Astrocyte (in vitro differentiated cells and primary cell): ENCODE measurements around the gene LEMD2. TPM values are rescaled to one million over a fixed set of nuclear protein-coding genes. Genes with fewer than 3 reads are reported as not detected.

Experiments used
- DNase-seq: peaks from one replicate; pipeline ENCODE4 v3.0.0-alpha.2; 2010; ENCODE audit warnings: low read depth
- FAIRE-seq: peaks from 2 replicates; lab custom pipeline; 2011; peaks lifted over from hg19 to GRCh38; lab: Jason Lieb, UNC
- H2AFZ ChIP-seq: 2 replicates; pipeline ENCODE4 v1.6.0; 2012; ENCODE audit warnings: low read depth, low read length, inconsistent platforms
- H3K27ac ChIP-seq: 2 replicates; pipeline ENCODE4 v1.5.1; 2011; ENCODE audit warnings: low read depth, low read length, inconsistent platforms
- H3K27me3 ChIP-seq: 2 replicates; pipeline ENCODE4 v1.6.0; 2011; ENCODE audit warnings: low read length, inconsistent platforms; ENCODE audit not compliant: insufficient read depth
- H3K36me3 ChIP-seq: 2 replicates; pipeline ENCODE4 v1.5.1; 2011; ENCODE audit warnings: low read length, inconsistent platforms; ENCODE audit not compliant: insufficient read depth
- H3K4me1 ChIP-seq: 2 replicates; pipeline ENCODE4 v1.5.1; 2011; ENCODE audit warnings: low read length, inconsistent platforms; ENCODE audit not compliant: insufficient read depth
- H3K4me2 ChIP-seq: 2 replicates; pipeline ENCODE4 v1.6.0; 2012; ENCODE audit warnings: low read length, inconsistent platforms
- H3K4me3 ChIP-seq: 2 replicates; pipeline ENCODE4 v1.5.1; 2011; ENCODE audit warnings: low read depth, mild to moderate bottlenecking, low read length, inconsistent platforms; ENCODE audit not compliant: insufficient read depth
- H3K79me2 ChIP-seq: 2 replicates; pipeline ENCODE4 v1.6.0; 2012; ENCODE audit warnings: mild to moderate bottlenecking, low read length, inconsistent platforms; ENCODE audit not compliant: insufficient read depth
- H3K9ac ChIP-seq: 2 replicates; pipeline ENCODE4 v1.6.0; 2012; ENCODE audit warnings: mild to moderate bottlenecking, low read length, inconsistent platforms
- H3K9me3 ChIP-seq: 2 replicates; pipeline ENCODE4 v1.5.1; 2012; ENCODE audit warnings: low read depth, mild to moderate bottlenecking, low read length, inconsistent platforms; ENCODE audit not compliant: insufficient read depth
- H4K20me1 ChIP-seq: 2 replicates; pipeline ENCODE4 v1.6.0; 2012; ENCODE audit warnings: low read length, inconsistent platforms; ENCODE audit not compliant: insufficient read depth
- H3K27ac Mint-ChIP-seq: one replicate; pipeline ENCODE4 v1.8.0; 2021; ENCODE audit warnings: mild to moderate bottlenecking, mixed read lengths; ENCODE audit not compliant: unreplicated experiment
- H3K27me3 Mint-ChIP-seq: one replicate; pipeline ENCODE4 v1.8.0; 2021; ENCODE audit warnings: low read depth, mixed read lengths; ENCODE audit not compliant: unreplicated experiment
- H3K36me3 Mint-ChIP-seq: one replicate; pipeline ENCODE4 v1.8.0; 2021; ENCODE audit warnings: low read depth, mixed read lengths; ENCODE audit not compliant: unreplicated experiment
- H3K4me1 Mint-ChIP-seq: one replicate; pipeline ENCODE4 v1.8.0; 2021; ENCODE audit warnings: low read depth, mixed read lengths; ENCODE audit not compliant: unreplicated experiment
- H3K4me3 Mint-ChIP-seq: one replicate; pipeline ENCODE4 v1.8.0; 2021; ENCODE audit warnings: mild to moderate bottlenecking, moderate library complexity, mixed read lengths; ENCODE audit not compliant: unreplicated experiment
- H3K9me3 Mint-ChIP-seq: one replicate; pipeline ENCODE4 v1.8.0; 2021; ENCODE audit warnings: mild to moderate bottlenecking, mixed read lengths; ENCODE audit not compliant: unreplicated experiment
- EZH2 ChIP-seq: IDR thresholded peaks from 2 replicates; pipeline ENCODE4 v1.6.1; 2012; ENCODE audit warnings: mild to moderate bottlenecking, low read length, inconsistent platforms; ENCODE audit not compliant: insufficient read depth
- total RNA-seq: library from RNA; stranded (reverse); gene quantifications from 2 replicates; pipeline ENCODE4 v1.2.1, GENCODE V29; 2021
- TF ChIP-seq, protein P1 (sequence below): IDR thresholded peaks from 2 replicates; pipeline ENCODE4 v1.5.1; 2011; ENCODE audit warnings: low read depth, mild to moderate bottlenecking, inconsistent platforms, low read length, moderate library complexity; ENCODE audit not compliant: insufficient read depth

Gene LEMD2
- total RNA-seq, 1 donor from 2014 or later = 62.2 TPM

DNA sequence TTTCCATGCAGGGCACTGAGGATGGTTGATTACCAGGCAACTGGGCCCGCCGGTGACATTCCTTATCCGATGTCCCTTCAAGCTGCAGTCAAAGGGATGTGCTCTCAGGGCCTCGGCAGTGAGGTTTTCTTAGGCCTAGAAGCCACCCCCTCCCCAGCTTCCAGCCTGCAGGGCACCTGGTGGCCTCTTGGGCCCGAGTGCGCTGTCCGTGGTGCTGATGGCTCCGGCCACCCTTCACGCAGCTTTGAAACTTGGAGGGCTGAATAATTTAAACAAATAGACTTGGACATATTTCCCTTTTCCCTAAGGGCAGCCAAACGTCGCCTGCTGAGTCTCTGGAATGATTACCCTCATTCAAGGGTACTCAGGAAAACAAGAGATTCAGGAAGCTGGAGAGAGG lies 23.7 kb upstream of the LEMD2 start:
- no peak overlapping the region for H3K9ac ChIP-seq
- no peaks in the 10 kb centered on the region for H3K9me3 Mint-ChIP-seq
- FAIRE-seq (no peak), DNase-seq (peak; percentile 23)
- no peaks in the 10 kb centered on the region for H3K4me1 ChIP-seq
- peaks cover 36% of the 10 kb centered on the region for H3K27me3 Mint-ChIP-seq
- no peak overlapping the region for H3K4me2 ChIP-seq
- peaks cover 36% of the 10 kb centered on the region for H3K27me3 ChIP-seq
- H3K27ac Mint-ChIP-seq = no peak overlapping the region
- H3K36me3 Mint-ChIP-seq = no peaks in the 10 kb centered on the region
- H3K4me3 Mint-ChIP-seq = no peak overlapping the region
- TF ChIP-seq, protein P1, sequence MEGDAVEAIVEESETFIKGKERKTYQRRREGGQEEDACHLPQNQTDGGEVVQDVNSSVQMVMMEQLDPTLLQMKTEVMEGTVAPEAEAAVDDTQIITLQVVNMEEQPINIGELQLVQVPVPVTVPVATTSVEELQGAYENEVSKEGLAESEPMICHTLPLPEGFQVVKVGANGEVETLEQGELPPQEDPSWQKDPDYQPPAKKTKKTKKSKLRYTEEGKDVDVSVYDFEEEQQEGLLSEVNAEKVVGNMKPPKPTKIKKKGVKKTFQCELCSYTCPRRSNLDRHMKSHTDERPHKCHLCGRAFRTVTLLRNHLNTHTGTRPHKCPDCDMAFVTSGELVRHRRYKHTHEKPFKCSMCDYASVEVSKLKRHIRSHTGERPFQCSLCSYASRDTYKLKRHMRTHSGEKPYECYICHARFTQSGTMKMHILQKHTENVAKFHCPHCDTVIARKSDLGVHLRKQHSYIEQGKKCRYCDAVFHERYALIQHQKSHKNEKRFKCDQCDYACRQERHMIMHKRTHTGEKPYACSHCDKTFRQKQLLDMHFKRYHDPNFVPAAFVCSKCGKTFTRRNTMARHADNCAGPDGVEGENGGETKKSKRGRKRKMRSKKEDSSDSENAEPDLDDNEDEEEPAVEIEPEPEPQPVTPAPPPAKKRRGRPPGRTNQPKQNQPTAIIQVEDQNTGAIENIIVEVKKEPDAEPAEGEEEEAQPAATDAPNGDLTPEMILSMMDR = peak; percentile 12
- TF ChIP-seq EZH2 = no peak
- H3K36me3 ChIP-seq = no peaks in the 10 kb centered on the region
- no peaks in the 10 kb centered on the region for H4K20me1 ChIP-seq
- H3K4me1 Mint-ChIP-seq = peaks cover 7% of the 10 kb centered on the region
- H3K79me2 ChIP-seq = no peaks in the 10 kb centered on the region
- no peaks in the 10 kb centered on the region for H3K9me3 ChIP-seq
- H3K4me3 ChIP-seq = no peak overlapping the region
- no peak overlapping the region for H2AFZ ChIP-seq
- no peak overlapping the region for H3K27ac ChIP-seq

DNA sequence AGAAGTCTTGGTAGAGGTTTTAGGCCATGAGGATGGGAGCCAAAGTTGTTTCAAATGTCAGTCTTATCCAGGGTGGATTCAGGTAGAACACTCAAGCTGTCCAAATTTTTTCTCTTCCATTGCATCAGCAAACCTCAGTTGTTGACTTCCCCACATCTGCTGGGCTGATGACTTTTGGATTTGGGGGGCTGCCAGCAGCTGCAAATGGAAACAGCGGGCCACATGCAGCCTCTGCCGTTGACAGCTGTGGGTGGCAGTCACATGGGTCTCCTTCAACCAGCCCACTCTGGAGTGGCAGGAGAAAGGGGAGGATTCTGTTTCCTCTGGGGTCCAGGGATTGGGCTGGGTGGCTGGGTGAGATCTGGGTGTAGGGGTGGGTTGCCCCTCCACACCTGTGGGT lies 20.7 kb upstream of the LEMD2 start:
- no peaks in the 10 kb centered on the region for H4K20me1 ChIP-seq
- no peak overlapping the region for H3K4me2 ChIP-seq
- peaks cover 44% of the 10 kb centered on the region for H3K27me3 ChIP-seq
- H3K79me2 ChIP-seq = no peaks in the 10 kb centered on the region
- peaks cover 35% of the 10 kb centered on the region for H3K27me3 Mint-ChIP-seq
- no peak overlapping the region for H2AFZ ChIP-seq
- H3K9me3 ChIP-seq = no peaks in the 10 kb centered on the region
- TF ChIP-seq, protein P1 = no peak
- no peak for TF ChIP-seq EZH2
- no peaks in the 10 kb centered on the region for H3K9me3 Mint-ChIP-seq
- H3K4me1 ChIP-seq = no peaks in the 10 kb centered on the region
- DNase-seq = no peak
- no peak overlapping the region for H3K9ac ChIP-seq
- H3K4me3 ChIP-seq = no peak overlapping the region
- H3K27ac Mint-ChIP-seq = no peak overlapping the region
- H3K36me3 Mint-ChIP-seq = no peaks in the 10 kb centered on the region
- H3K4me1 Mint-ChIP-seq = peaks cover 8% of the 10 kb centered on the region
- H3K36me3 ChIP-seq = no peaks in the 10 kb centered on the region
- no peak for FAIRE-seq
- no peak overlapping the region for H3K27ac ChIP-seq
- no peak overlapping the region for H3K4me3 Mint-ChIP-seq

DNA sequence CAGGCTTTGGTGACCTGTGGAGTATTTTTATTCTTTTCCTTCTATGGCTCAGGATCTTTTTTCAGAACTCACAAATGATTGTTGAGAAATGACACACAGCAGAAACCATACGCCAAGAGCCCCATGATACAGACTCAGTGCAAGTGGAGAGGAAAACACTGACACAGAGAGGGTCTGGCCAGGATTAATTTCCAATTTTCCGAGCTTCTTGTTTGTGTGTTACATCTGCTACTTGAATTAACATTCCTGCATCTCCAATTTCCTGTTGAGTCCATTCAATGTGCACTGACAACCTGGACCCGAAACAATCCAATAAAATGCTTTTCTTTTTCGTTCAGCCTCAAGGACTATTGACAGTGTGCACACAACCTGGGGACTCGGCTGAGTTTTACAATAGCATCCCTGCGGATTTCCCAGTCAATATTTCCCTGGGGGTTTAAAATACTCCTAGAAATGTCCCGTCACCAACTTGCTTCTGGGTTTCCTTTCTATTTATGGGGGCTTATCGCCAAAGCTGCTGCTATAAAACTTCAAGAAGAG lies 19.8 kb upstream of the LEMD2 start:
- H3K4me1 Mint-ChIP-seq = peaks cover 8% of the 10 kb centered on the region
- DNase-seq (no peak), FAIRE-seq (no peak)
- no peak overlapping the region for H3K4me3 ChIP-seq
- no peak for TF ChIP-seq EZH2
- TF ChIP-seq, protein P1 = no peak
- H3K27ac ChIP-seq = no peak overlapping the region
- H3K9me3 ChIP-seq = no peaks in the 10 kb centered on the region
- no peaks in the 10 kb centered on the region for H4K20me1 ChIP-seq
- no peaks in the 10 kb centered on the region for H3K36me3 Mint-ChIP-seq
- no peak overlapping the region for H3K27ac Mint-ChIP-seq
- no peaks in the 10 kb centered on the region for H3K79me2 ChIP-seq
- no peak overlapping the region for H2AFZ ChIP-seq
- no peaks in the 10 kb centered on the region for H3K36me3 ChIP-seq
- no peak overlapping the region for H3K4me3 Mint-ChIP-seq
- H3K4me1 ChIP-seq = no peaks in the 10 kb centered on the region
- no peak overlapping the region for H3K4me2 ChIP-seq
- H3K27me3 ChIP-seq = peaks cover 41% of the 10 kb centered on the region
- peaks cover 39% of the 10 kb centered on the region for H3K27me3 Mint-ChIP-seq
- no peaks in the 10 kb centered on the region for H3K9me3 Mint-ChIP-seq
- no peak overlapping the region for H3K9ac ChIP-seq
